Skeletal muscle cell (primary cell): ENCODE results near the gene TCERG1L.

Experiments used
- DNase-seq: peaks from one replicate; pipeline ENCODE4 v3.0.0-alpha.2; 2010; ENCODE audit warnings: low read depth
- H3K4me3 ChIP-seq: 2 replicates; pipeline ENCODE4 v1.5.1; 2011; ENCODE audit warnings: low read depth, mild to moderate bottlenecking, control low read depth, low read length, moderate library complexity

Gene TCERG1L

DNA sequence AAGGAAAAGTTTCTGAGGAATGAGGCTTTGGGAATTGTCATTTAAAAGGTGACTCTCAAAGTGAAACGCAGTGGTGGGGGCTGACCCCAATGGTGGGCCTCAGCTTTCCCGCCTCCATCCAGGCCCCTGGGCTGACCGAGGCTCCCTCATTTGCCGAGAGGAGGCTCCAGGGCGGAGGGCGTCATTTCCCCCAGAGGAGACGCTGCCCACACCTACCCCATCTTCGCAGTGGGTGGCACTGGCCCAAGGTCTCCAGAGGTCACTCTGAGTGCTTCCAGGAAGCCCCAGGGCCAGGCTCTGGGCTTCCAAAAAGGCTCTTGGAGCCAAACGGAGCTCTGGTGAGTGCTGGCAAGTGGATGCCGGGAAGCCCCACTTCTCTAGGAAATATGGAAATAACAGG, 38.0 kb downstream of the TCERG1L start:
- DNase-seq = no peak
- no peak overlapping the region for H3K4me3 ChIP-seq

DNA sequence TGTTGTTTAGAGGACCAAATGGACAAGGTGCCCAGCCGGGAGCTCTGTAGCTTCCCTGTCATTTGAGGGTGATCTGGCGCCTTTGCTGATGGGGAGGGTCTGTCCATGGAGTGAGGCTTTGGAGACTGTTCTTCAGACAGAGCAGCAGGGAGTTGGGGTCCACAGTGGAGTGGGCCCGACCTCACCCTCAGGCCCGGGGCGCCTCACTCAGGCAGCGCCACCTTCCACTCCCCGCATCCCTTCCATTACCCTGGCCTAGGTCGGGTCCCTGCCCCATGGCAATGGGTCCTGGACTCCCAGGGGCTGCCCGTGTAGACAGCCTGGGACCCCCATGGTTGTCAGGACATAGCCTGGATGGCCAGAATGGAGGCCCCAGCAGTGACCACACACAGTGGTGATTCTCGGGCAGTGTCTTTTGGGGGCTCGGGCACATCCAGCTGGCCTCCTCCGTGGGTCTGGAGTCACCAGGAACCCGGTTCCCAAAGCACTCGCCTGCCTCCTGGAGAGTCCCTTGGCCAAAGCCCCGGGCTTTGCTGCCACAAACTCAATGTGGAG, 38.5 kb downstream of the TCERG1L start:
- DNase-seq = no peak
- no peak overlapping the region for H3K4me3 ChIP-seq

DNA sequence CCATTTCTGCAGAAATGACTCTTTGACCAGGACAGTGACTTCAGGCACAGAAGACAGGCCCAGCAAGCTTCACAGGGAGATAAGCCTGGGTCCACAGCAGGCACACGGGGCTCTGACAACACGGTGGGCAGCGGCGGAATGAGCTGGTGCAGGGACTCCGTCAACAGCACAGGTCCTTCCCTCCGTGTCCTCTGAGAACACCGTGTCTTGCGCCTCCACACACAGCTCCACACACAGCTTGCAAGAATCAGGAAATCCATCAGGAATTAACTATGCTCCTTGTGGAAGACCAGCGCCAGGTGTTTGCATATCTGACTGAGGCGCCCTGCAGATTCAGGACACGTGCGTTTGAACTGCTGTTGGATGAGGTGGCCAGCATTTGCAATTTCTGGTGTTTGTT, 39.6 kb downstream of the TCERG1L start:
- no peak overlapping the region for H3K4me3 ChIP-seq
- no peak for DNase-seq

DNA sequence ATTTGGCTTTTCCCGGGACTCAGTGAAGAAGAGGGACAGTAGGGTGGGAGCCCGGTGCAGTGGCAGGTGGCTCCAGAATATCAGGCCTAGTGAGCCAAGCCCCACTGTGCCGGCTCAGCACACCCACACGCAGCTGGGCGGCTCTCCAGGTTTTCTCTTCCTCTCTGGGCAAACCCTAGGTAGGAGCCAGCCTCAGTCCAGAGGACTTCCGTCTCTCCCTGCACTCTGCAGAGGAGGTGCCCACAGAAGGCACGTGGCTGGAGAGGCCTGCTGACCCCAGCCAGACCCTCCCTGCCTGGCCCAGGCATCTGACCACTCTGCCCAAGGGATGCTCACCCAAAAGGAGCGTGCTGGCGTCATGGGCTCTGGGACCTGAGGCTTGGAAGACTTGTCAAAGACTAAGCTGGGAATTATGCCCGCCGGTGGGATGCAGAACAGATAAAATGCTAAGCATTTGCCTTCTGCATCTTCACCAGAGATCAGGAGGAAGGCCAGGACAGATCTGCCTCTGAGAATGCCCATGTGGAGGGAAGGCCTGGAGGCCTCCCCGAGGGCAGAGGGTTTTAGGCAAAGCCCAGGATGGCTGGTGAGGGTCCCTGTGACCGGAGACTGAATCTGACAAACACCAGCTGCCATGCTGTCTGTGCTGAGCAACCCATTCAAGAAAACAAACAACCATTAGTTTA, 40.2 kb downstream of the TCERG1L start:
- no peak overlapping the region for H3K4me3 ChIP-seq
- no peak for DNase-seq

DNA sequence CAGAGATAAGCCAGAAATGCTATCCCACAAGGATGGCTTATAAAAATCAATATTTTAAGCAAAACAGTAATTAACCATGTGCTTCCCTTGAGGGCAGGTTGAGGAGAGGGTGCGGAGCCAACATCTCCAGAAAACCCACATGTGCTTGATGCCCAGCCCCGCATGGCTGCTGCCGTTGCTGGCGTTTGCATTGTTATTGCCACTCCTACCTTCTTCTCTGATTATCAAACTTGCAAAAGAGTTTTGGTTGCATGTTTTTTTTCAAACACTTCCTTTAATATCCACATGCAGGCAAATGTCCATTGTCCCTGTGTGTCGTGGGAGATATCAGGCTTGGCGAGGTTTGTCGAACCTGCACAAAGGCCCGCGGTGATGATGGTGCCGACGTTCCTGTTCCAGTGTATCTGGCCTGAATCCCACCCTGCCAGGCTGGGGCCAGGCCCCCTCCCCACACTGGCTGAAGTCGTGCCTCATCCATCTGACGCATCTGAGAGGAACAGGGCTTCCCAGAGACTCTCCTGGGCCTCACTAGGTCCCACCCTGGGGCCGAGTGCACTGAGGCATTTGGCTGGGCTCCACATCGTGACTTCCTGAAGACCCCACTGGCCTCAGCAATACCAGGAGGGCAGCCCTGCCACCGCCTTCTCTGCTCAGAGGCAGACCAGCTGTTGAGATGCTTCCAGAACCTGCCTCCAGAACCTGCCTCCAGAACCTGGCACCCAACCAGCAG, 40.9 kb downstream of the TCERG1L start:
- no peak overlapping the region for H3K4me3 ChIP-seq
- no peak for DNase-seq

DNA sequence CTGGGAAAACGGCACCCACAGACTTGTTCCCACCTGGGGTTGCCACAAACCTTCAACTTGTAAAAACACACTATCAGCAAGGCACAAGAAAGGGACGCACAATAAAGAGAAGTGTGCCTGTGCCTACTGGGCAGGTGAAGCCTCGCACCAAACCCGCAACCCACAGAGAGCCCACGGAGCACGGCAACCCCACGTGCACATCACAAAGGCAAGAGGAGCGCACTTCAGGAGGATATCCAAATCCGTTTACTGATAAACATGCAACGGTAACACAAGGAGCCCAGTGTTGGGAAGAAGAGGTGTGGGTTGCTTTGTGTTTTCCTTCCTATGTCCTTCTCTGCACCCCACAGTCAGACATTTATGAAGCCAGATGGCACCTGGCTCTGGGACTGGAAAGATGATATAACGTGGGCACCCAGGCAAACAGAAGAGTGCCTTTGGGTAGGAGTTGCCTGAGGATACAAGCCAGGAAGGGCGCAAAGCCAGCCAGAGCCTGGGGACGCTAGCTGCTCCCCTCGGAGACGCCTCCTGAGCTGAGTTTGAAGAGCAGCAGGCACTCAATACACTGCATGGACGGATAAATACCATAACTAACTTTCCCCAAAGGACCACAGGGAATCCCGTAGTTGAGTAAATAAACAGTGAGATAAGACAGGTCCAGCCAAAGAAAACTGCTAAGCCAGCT, 41.6 kb downstream of the TCERG1L start:
- no peak overlapping the region for H3K4me3 ChIP-seq
- no peak for DNase-seq

DNA sequence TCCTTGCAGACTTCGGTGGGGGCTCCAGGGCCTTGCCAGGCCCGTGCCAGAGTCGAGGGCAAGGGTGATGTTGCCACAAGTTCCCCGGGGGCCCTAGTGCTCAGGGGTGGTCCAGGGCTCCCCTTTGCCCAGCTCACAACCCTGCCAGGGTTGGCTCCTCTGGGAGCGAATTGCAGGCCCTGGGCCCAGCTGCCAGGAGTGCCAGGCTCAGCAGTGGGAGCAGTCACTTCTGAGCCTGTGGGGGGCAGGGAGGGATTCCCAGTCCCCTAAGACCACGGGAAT, 43.8 kb downstream of the TCERG1L start:
- no peak for DNase-seq
- no peak overlapping the region for H3K4me3 ChIP-seq

DNA sequence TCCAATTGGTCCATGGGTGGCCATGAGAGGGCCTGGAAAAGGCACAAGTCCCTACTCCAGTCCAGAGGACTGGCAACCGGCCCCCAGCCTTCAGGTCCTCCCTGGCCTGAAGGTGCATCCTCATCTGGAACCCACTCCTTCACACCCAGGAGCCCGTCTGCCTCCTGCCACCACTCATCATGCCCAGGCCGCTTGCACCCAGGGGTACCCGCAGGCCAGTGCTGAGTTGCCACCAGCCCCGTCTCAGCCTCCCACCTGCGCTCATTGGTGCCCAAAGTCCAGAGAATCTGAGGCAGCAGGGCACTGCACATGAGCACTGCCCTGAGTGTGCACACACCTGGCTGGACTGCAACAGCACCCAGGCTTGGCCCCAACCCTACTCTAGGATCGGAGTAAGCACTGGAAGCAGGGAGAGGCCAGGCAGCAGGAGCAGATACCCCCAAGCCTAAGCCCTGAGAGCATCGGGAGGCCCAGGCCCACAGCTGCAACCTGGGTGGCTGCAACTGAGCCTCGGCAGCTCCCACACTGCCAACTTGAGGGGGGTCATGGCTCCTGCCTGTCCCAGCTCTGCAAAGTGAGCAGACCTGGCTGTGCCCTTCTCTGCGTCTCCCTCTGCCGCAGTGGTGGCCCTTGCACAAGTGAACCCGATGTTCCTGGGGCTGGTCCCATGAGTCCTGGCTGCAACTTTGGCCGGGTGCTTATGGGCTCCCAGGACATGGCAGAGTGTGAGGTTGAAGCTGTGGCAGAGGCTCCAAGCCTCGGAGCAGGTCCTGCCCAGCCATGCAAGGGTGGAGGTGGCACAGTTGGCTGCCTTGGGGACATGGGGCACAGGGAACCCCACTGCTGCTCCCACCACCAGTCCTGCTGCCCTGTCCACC, 44.3 kb downstream of the TCERG1L start:
- DNase-seq = no peak
- H3K4me3 ChIP-seq = no peak overlapping the region

DNA sequence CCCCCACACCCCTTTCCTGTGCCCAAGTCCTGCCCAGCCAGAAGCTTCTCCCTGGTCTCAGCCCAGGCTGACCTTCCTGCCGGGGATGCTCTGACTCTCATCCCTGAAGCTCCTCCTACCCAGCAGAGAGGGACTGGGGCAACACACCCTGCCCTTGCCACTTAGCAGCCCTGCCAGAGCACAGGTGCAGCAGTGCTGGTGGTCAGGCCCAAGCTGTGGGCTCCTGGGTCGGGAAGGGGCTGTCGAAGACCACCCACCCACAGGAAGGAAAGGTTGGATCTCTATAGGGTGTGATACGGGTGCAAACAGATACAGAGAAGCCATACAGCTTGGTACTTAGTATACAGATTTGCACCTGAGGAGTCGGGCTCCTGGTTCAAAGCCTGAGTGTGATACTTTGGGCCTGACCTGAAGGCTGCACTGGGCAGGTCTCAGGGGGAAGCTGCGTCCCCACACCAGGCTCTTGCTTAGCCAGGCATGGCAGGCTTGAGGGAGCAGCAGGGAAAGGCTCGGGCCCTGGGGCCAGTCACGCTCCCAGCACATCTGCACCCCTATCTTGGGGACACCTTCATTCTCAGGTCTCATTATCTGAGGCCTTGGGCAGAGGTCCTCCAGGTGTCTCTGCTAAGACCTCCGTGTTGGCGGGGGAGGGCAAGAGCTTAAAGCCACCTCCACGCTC, 47.3 kb downstream of the TCERG1L start:
- no peak for DNase-seq
- no peak overlapping the region for H3K4me3 ChIP-seq

DNA sequence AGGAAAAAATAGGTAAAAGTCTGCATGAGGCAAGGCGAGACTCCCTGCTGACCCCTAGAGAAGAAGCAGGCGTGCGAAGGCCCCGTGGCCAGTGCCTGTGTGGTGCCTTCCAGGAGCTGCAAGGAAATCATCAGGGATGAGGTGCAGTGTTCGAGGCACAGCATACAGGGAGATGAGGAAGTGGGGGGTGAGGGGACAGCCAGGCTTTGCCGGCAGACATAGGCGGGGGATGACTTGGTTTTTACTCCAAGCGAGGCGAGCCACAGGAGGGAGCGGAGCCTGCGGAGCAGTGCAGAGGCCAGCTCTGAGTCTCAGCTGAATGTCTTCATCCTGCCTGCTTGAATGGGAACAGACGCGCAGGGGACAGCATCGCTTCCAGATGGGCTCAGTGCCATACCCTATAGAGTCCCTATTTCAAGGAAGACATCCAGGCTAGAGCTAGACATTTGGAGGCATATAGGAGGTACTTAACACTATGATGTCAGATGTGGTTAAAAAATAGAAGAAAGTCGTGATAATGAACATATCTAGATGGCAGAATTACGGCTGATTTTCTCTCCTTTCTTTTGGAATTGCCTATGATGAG, 49.5 kb downstream of the TCERG1L start:
- DNase-seq = no peak
- no peak overlapping the region for H3K4me3 ChIP-seq

DNA sequence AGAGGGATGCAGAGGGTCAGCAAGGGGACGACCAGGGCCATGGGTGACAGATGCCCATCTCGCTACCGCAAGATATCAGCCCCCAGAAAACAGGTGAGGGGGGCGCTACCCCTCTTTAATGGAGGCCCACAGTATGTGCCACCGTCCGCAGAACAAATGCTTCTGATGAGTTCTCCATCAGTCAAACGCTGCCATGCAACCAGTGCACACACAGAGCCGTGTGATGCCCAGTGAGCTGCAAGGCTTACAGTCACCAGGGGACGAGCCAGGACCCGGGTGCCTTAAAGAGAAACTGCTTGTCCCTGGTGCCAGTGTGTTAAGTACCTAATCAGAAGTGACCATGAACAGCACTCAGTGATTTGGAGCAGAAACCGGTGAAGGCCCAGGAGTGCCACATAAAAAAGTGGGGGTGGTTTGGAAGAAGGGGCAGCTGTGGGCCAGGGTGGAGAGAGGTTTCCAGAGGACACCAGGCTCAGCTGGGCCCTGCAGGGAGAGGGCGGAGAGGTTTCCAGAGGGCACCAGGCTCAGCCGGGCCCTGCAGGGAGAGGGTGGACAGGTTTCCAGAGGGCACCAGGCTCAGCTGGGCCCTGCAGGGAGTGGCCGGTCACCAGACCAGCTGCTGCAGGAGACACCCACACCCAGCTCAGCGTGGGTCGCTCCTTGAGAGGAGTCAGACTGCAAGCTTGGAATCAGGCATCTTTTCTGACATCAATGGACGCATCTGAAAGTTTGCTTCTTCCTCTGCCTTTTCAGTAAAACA, 50.9 kb downstream of the TCERG1L start:
- no peak overlapping the region for H3K4me3 ChIP-seq
- DNase-seq = no peak

DNA sequence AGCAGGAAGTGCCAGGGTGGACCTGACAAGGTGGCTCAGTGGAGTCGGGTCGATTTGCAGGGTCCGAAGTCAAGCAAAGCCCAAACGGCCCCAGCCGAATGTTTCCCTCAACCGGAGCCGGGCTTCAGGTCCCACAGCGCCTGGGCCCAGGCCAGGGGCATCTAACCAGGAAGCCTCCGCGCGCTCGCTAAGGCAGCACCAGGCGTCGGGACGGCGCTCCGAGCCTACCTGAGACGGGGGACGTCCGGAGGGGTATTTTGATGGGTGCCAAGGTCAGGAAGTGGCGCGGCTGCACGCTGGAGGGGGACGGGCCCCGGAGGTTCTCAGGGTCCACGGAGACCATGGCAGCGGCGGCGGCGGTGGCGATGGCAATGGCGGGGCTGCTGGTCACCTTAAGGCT, 51.5 kb downstream of the TCERG1L start:
- no peak overlapping the region for H3K4me3 ChIP-seq

DNA sequence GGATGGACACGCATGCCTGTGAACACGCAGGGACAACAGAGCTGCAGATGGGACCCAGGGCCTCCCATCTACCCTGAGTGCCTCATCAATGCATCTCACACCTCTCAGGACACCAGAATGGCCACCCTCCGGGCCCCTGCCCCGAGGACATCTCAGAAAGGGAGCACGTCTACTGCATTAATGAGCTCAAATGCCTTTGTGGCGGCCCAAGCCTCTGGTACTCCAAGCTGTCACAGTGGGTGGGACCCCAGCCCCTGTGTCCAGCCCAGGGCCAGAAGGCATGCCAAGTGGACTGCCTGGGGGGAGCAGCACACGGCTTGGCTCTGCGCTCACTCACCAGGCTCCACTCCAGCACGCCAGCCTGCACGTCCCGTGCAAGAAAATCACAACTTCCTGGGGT, 52.0 kb downstream of the TCERG1L start:
- no peak overlapping the region for H3K4me3 ChIP-seq
- no peak for DNase-seq

More for the DNA sequence above, 51.5 kb downstream of the TCERG1L start:
- no peak for DNase-seq

DNA sequence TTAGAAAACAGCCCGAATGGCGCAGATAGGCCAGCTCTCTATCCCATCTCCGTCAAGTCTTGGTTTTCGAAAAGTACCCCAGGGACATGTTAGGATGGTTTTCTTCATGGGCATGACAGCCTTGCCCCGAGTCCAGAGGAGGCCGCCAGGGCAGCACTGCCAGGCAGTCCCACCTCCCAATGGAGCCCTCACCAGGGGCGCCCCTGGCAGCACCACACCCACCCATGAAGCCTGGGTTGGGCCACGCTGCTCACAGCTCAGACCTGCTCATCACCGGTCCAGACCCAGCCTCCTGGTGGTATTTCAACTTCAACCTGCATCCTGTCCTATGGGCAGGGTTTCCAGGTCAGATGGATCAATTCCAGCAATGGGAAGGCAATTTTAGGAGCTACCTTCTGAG, 53.3 kb downstream of the TCERG1L start:
- no peak for DNase-seq
- H3K4me3 ChIP-seq = no peak overlapping the region

DNA sequence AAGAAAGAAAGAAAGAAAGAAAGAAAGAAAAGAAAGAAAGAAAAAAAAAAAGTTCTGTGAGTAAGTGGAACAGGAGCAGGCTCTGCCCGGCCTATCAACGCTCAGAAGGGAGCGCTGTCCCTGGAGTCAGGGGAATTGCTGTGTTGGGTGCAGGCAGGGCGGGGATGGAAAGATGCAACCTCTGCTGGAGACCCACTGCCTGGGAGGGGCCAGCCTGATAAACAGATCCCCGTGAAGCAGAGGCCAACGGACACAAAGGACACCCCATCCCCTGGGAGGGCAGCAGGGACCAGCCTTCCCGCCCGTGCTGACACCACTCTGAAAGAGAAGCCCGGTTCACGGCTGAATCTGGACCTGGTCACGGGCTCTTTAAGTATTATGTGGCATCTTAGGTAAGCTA, 54.5 kb downstream of the TCERG1L start:
- H3K4me3 ChIP-seq = no peak overlapping the region
- DNase-seq = no peak

DNA sequence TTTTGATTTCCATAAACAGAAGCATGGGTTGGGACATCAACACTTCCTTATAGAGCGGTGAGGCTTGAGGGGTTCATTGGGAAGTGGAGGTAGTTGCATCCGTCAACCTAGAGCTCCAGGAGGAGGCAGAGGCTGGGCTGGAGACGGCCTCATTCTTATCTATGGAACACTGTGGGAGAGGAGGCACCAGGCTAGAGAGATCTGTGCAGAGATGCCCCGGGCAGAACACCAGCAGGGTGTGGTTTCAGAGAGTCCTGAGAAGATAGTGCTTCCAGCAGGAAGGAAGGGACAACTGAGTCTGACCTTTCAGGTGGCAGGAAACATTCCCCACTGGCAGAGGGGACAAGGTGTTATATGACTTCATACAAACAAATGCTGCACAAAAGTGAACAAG, 56.7 kb downstream of the TCERG1L start:
- no peak for DNase-seq
- H3K4me3 ChIP-seq = no peak overlapping the region

DNA sequence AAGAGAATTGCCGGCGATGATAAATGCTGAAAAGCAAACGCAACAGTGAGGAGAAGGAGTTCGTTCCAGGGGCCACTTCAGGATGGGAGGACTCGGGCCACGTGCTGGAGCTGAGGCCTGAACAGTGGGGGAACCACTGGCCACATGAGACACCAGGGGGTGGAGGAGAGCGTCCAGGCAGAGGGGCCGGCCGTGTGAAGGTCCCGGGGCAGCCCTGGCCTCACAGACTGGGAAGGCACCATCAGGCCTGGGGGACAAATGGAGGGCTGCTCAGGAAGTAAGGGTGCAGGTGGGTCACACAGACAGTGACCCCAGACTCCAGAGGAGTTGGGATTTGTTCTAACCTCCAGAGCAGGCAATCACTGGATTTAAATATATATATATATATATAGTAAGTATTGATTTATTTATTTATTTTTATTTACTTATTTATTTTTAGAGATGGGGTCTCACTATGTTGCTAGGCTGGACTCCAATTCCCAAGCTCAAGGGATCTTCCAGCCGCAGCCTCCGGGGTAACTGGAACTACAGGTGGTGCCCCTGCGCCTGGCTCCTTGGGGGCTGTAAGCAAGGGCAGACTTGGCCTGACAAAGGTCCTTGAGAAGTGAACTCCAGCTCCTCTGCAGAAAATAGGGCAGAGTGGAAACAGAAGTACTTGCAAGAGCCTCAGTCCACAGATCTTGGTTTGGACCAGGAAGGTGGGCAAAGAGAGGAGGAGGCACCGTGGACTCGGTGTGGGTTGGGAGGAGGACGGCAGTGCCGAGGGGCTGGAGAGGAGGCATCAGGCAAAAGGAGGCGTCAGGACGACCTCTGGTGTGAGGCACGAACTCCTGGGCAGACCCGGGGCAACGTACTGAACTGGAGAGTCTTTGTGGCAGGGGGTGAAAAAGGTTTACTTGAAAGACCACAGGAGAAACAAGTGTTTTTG, 57.3 kb downstream of the TCERG1L start:
- no peak overlapping the region for H3K4me3 ChIP-seq
- no peak for DNase-seq
